ENCODE measurements around the gene GPRIN1.

The GPRIN1 gene

DNA sequence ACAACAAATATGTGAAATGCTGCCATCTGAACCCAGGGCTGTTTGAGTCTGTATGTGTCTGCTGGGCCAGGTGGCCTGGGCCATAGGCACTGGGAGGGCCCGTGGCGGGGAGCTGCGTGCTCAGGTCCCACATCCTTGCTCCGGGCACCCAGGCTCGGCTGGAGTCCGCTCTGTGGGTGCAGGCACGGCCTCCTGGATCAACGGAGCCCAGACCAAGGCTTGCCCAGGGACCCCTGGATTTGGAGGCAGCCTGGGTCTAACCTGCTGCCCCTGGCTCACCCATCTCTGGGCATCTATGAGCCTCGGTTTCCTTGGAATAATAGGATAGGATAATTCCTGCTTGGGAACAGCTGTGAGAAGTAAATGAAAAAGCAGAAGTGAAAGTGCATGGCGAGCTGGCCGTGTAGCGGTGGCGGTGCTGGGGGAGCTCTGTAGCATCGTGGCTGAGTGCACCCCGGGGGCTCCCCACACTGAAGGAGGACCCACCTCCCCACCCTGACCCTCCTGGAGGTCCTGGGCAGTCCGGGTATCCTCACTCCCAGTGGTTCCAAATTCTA, 59.6 kb downstream of the GPRIN1 start:
- ChIA-PET CTCF (interaction anchor here (0.5 kb wide), 1 partner anchor 20 kb away, joined by 3 read pairs; no protein-coding TSS in a partner anchor), POLR2A (interaction anchor here (1.0 kb wide), 1 partner anchor 13 kb away, joined by 3 read pairs; no protein-coding TSS in a partner anchor)

DNA sequence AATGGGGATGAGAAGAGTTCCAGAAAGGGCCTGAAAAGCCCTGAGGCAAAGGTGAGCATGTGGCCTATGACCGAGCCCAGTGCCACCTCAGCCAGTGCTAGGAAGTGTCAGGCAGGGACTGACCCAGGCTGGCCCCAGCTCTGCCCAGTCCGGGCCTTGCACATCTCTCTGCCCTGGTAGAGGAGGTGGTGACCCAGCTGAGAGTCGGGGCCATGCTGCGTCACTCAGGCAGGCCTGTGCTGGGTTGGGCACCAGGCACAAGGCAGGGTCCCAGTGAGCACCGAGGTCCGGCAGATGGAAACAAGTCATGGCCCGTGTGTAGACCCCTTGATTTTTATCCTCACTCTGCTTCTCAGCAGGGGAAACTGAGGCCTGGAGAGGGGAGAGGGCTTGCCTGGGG, 60.1 kb downstream of the GPRIN1 start:
- no peak for DNase-seq (ENCODE audit: extremely low spot score)
- ChIA-PET CTCF (no interaction called here), POLR2A (interaction anchor here (1.0 to 1.2 kb wide), 2 partner anchors 12 kb away, joined by 3 to 4 read pairs; partner anchors contain the start of gene RNF44)
- TF ChIP-seq NFRKB (IDR thresholded peaks at IDR 0.05), result no peak
- TF ChIP-seq ARNT (IDR thresholded peaks at IDR 0.05), result no peak
- no peak for TF ChIP-seq CTBP1 (IDR thresholded peaks at IDR 0.05; ENCODE audit: borderline replicate concordance)
- TF ChIP-seq FOXA1 (IDR thresholded peaks at IDR 0.05), result no peak
- no peak for TF ChIP-seq HDGF (IDR thresholded peaks at IDR 0.05; ENCODE audit: borderline replicate concordance)
- no peak for TF ChIP-seq SP1 (IDR thresholded peaks at IDR 0.05)
- TF ChIP-seq FOXM1 (IDR thresholded peaks at IDR 0.05; ENCODE audit: borderline replicate concordance), result no peak
- no peak for TF ChIP-seq FOXK2 (IDR thresholded peaks at IDR 0.05)
- no peak for TF ChIP-seq L3MBTL2 (conservative IDR thresholded peaks at IDR 0.05)
- TF ChIP-seq, protein P1, sequence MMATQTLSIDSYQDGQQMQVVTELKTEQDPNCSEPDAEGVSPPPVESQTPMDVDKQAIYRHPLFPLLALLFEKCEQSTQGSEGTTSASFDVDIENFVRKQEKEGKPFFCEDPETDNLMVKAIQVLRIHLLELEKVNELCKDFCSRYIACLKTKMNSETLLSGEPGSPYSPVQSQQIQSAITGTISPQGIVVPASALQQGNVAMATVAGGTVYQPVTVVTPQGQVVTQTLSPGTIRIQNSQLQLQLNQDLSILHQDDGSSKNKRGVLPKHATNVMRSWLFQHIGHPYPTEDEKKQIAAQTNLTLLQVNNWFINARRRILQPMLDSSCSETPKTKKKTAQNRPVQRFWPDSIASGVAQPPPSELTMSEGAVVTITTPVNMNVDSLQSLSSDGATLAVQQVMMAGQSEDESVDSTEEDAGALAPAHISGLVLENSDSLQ (IDR thresholded peaks at IDR 0.05), result no peak
- no peak for TF ChIP-seq SUZ12 (IDR thresholded peaks at IDR 0.05)
- TF ChIP-seq ZNF384 (IDR thresholded peaks at IDR 0.05), result no peak
- no peak for TF ChIP-seq ELF4 (IDR thresholded peaks at IDR 0.05)
- TF ChIP-seq LEF1 (IDR thresholded peaks at IDR 0.05; ENCODE audit: borderline replicate concordance), result no peak
- no peak for TF ChIP-seq TARDBP (IDR thresholded peaks at IDR 0.05)
- no peak for TF ChIP-seq BHLHE40 (IDR thresholded peaks at IDR 0.05; ENCODE audit: borderline replicate concordance)

More for the DNA sequence above, 59.6 kb downstream of the GPRIN1 start:
- TF ChIP-seq ZNF384 (IDR thresholded peaks at IDR 0.05) (no peak), NFRKB (IDR thresholded peaks at IDR 0.05) (no peak), BHLHE40 (IDR thresholded peaks at IDR 0.05; ENCODE audit: borderline replicate concordance) (no peak), HDGF (IDR thresholded peaks at IDR 0.05; ENCODE audit: borderline replicate concordance) (no peak), FOXM1 (IDR thresholded peaks at IDR 0.05; ENCODE audit: borderline replicate concordance) (no peak), SUZ12 (IDR thresholded peaks at IDR 0.05) (no peak), LEF1 (IDR thresholded peaks at IDR 0.05; ENCODE audit: borderline replicate concordance) (no peak)
- DNase-seq (ENCODE audit: extremely low spot score), result no peak

- CTCF ChIA-PET, result interaction anchor here (0.6 kb wide), 1 partner anchor 153 kb away, joined by 3 read pairs; no protein-coding TSS in a partner anchor
- TF ChIP-seq FOXM1 (IDR thresholded peaks at IDR 0.05; ENCODE audit: borderline replicate concordance) (no peak), LEF1 (IDR thresholded peaks at IDR 0.05; ENCODE audit: borderline replicate concordance) (no peak), ZNF384 (IDR thresholded peaks at IDR 0.05) (no peak), ELF4 (IDR thresholded peaks at IDR 0.05) (no peak), CTBP1 (IDR thresholded peaks at IDR 0.05; ENCODE audit: borderline replicate concordance) (no peak), FOXA1 (IDR thresholded peaks at IDR 0.05) (no peak), FOXK2 (IDR thresholded peaks at IDR 0.05) (no peak), HDGF (IDR thresholded peaks at IDR 0.05; ENCODE audit: borderline replicate concordance) (no peak), SUZ12 (IDR thresholded peaks at IDR 0.05) (no peak), TARDBP (IDR thresholded peaks at IDR 0.05) (no peak), ARNT (IDR thresholded peaks at IDR 0.05) (no peak), SP1 (IDR thresholded peaks at IDR 0.05) (no peak), NFRKB (IDR thresholded peaks at IDR 0.05) (no peak)
- TF ChIP-seq, protein P1 (IDR thresholded peaks at IDR 0.05), result no peak
- no peak for DNase-seq (ENCODE audit: extremely low spot score)
- POLR2A ChIA-PET, result interaction anchor here (1.2 kb wide), 1 partner anchor 11 kb away, joined by 4 read pairs; the partner anchor contains the start of gene RNF44
Measured at GRCh38 chr5:176548967-176549444, 61.0 kb downstream of the GPRIN1 start, which contains the start of gene CDHR2. Gene CDHR2 (plus strand): TSS chr5:176549342. CDS start chr5:176565353, 16,011 bp downstream.

DNA sequence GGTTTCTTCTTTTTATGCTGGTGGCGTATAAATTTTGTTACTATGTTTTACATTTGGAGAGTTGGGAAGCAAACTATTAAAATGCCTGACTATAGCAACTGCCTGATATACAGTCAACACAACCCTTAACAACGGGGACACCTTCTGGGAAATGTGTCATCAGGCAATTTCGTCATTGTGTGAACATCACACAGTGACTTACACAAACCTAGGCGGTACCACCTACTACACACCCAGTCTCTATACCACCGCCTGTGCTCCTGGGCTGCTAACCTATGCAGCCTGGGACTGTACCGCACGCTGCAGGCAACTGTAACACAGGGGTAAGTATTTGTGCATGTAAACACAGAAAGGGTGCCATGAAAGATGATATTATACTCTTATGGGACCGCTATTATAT, 62.2 kb downstream of the GPRIN1 start:
- DNase-seq (ENCODE audit: extremely low spot score), result no peak
- POLR2A ChIA-PET, result interaction anchor here (0.9 kb wide), 1 partner anchor 9 kb away, joined by 3 read pairs; no protein-coding TSS in a partner anchor
- CTCF ChIA-PET, result no interaction called here

More for the DNA sequence above, 62.2 kb downstream of the GPRIN1 start:
- TF ChIP-seq ZNF384 (IDR thresholded peaks at IDR 0.05) (no peak), ELF4 (IDR thresholded peaks at IDR 0.05) (no peak), L3MBTL2 (conservative IDR thresholded peaks at IDR 0.05) (no peak), SP1 (IDR thresholded peaks at IDR 0.05) (no peak), FOXA1 (IDR thresholded peaks at IDR 0.05) (no peak), SUZ12 (IDR thresholded peaks at IDR 0.05) (no peak), BHLHE40 (IDR thresholded peaks at IDR 0.05; ENCODE audit: borderline replicate concordance) (no peak), FOXK2 (IDR thresholded peaks at IDR 0.05) (no peak), FOXM1 (IDR thresholded peaks at IDR 0.05; ENCODE audit: borderline replicate concordance) (no peak), HDGF (IDR thresholded peaks at IDR 0.05; ENCODE audit: borderline replicate concordance) (no peak), CTBP1 (IDR thresholded peaks at IDR 0.05; ENCODE audit: borderline replicate concordance) (no peak), TARDBP (IDR thresholded peaks at IDR 0.05) (no peak), NFRKB (IDR thresholded peaks at IDR 0.05) (no peak), LEF1 (IDR thresholded peaks at IDR 0.05; ENCODE audit: borderline replicate concordance) (no peak), ARNT (IDR thresholded peaks at IDR 0.05) (no peak)
- TF ChIP-seq, protein P1 (IDR thresholded peaks at IDR 0.05), result no peak

All from HEK293T (cell line).